H1 (cell line): ENCODE measurements around the gene UFSP2. TPM values are rescaled to one million over a fixed set of nuclear protein-coding genes. Genes with fewer than 3 reads are reported as not detected.

Experiments
- BRCA1 ChIP-seq: IDR thresholded peaks from 2 replicates; pipeline ENCODE4 v1.6.1; 2012; ENCODE audit warnings: low read depth, low read length, improper control_type of control experiment
- CBX5 ChIP-seq: fragments of 300-800, 300-1000 bp; sonication (generic); IDR thresholded peaks from 2 replicates; pipeline ENCODE4 v1.7.1; 2016; ENCODE audit warnings: antibody characterized with exemption, low read length, low read depth
- JUND ChIP-seq: IDR thresholded peaks from 2 replicates; pipeline ENCODE4 v1.6.1; 2011; ENCODE audit warnings: mild to moderate bottlenecking, improper control_type of control experiment, low read length
- polyA plus RNA-seq, 7 experiments: library from polyadenylated mRNA; depleted of rRNA in 3 of 7; stranded (reverse) in 5 of 7; unstranded in 2 of 7; fragments of >200 nt in 5 of 7; fragments of 200-250 nt in 2 of 7; gene quantifications; 1 replicate in 5 of 7; 2 replicates in 1 of 7; 4 replicates in 1 of 7; pipeline versions ENCODE4 v1.2.1 to v1.2.3, GENCODE V29; 2011 to 2013; ENCODE audit warnings: missing spikeins in 2 of 7, mixed read lengths in 2 of 7
- total RNA-seq: library from RNA; stranded (reverse); fragmentation: NEBNext Ultra II Directional; extraction: Animal tissue kit (Norgen Biotek cat#: 25700); gene quantifications from 2 replicates; pipeline ENCODE4 v1.2.1, GENCODE V29; 2021
- TF ChIP-seq, protein P1 (sequence below): fragments of 300-600 bp; sonication (generic); IDR thresholded peaks from 2 replicates; pipeline ENCODE4 v1.7.1; 2012; ENCODE audit warnings: low read length, moderate library complexity, mild to moderate bottlenecking, inconsistent platforms; ENCODE audit not compliant: insufficient replicate concordance
- TF ChIP-seq, protein P2 (sequence below): IDR thresholded peaks from 2 replicates; pipeline ENCODE4 v1.6.1; 2012; ENCODE audit warnings: inconsistent platforms

Gene UFSP2
- total and polyA plus RNA-seq, 2 of the 8 experiments (the other 6 are each of a cell fraction or from before 2014, with no cell fraction given), result 22.9 to 26.0 TPM

DNA sequence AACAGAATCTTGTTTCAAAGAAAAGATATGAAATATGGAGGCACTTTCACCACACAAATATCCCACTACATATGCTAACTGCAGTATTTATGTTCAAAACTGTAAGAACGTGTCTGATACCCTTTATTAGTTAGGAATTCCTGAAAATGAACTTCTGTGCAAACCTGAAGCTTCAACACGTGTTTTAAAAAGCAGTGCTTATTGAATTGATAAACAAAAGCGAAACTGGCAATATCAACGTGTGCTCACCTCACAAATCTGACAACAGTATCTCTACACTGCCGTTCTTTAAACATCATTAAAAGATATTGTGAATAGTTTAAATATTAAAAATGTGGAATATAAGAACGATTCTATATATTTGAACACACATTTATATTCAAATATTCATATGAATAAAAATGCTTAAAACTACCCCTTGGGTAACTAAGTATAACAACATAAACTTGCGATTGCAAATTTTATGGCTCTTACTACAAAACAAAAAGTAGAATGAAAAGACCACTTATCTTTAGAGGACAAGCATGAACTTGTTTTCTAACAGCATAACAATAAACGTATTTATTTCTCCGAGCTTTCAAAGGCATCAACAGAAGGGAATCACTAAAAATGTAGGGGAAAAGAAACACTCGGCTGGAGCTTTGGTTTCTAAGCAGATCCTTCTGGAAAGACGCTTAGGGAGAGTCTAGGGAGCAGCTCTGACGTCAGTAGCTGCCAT is 30.4 kb downstream of the UFSP2 start, which contains the start of gene LRP2BP (continued):
- TF ChIP-seq, protein P1, sequence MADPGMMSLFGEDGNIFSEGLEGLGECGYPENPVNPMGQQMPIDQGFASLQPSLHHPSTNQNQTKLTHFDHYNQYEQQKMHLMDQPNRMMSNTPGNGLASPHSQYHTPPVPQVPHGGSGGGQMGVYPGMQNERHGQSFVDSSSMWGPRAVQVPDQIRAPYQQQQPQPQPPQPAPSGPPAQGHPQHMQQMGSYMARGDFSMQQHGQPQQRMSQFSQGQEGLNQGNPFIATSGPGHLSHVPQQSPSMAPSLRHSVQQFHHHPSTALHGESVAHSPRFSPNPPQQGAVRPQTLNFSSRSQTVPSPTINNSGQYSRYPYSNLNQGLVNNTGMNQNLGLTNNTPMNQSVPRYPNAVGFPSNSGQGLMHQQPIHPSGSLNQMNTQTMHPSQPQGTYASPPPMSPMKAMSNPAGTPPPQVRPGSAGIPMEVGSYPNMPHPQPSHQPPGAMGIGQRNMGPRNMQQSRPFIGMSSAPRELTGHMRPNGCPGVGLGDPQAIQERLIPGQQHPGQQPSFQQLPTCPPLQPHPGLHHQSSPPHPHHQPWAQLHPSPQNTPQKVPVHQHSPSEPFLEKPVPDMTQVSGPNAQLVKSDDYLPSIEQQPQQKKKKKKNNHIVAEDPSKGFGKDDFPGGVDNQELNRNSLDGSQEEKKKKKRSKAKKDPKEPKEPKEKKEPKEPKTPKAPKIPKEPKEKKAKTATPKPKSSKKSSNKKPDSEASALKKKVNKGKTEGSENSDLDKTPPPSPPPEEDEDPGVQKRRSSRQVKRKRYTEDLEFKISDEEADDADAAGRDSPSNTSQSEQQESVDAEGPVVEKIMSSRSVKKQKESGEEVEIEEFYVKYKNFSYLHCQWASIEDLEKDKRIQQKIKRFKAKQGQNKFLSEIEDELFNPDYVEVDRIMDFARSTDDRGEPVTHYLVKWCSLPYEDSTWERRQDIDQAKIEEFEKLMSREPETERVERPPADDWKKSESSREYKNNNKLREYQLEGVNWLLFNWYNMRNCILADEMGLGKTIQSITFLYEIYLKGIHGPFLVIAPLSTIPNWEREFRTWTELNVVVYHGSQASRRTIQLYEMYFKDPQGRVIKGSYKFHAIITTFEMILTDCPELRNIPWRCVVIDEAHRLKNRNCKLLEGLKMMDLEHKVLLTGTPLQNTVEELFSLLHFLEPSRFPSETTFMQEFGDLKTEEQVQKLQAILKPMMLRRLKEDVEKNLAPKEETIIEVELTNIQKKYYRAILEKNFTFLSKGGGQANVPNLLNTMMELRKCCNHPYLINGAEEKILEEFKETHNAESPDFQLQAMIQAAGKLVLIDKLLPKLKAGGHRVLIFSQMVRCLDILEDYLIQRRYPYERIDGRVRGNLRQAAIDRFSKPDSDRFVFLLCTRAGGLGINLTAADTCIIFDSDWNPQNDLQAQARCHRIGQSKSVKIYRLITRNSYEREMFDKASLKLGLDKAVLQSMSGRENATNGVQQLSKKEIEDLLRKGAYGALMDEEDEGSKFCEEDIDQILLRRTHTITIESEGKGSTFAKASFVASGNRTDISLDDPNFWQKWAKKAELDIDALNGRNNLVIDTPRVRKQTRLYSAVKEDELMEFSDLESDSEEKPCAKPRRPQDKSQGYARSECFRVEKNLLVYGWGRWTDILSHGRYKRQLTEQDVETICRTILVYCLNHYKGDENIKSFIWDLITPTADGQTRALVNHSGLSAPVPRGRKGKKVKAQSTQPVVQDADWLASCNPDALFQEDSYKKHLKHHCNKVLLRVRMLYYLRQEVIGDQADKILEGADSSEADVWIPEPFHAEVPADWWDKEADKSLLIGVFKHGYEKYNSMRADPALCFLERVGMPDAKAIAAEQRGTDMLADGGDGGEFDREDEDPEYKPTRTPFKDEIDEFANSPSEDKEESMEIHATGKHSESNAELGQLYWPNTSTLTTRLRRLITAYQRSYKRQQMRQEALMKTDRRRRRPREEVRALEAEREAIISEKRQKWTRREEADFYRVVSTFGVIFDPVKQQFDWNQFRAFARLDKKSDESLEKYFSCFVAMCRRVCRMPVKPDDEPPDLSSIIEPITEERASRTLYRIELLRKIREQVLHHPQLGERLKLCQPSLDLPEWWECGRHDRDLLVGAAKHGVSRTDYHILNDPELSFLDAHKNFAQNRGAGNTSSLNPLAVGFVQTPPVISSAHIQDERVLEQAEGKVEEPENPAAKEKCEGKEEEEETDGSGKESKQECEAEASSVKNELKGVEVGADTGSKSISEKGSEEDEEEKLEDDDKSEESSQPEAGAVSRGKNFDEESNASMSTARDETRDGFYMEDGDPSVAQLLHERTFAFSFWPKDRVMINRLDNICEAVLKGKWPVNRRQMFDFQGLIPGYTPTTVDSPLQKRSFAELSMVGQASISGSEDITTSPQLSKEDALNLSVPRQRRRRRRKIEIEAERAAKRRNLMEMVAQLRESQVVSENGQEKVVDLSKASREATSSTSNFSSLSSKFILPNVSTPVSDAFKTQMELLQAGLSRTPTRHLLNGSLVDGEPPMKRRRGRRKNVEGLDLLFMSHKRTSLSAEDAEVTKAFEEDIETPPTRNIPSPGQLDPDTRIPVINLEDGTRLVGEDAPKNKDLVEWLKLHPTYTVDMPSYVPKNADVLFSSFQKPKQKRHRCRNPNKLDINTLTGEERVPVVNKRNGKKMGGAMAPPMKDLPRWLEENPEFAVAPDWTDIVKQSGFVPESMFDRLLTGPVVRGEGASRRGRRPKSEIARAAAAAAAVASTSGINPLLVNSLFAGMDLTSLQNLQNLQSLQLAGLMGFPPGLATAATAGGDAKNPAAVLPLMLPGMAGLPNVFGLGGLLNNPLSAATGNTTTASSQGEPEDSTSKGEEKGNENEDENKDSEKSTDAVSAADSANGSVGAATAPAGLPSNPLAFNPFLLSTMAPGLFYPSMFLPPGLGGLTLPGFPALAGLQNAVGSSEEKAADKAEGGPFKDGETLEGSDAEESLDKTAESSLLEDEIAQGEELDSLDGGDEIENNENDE, result no peak
- TF ChIP-seq CBX5 (no peak), BRCA1 (no peak), JUND (no peak)
- TF ChIP-seq, protein P2, sequence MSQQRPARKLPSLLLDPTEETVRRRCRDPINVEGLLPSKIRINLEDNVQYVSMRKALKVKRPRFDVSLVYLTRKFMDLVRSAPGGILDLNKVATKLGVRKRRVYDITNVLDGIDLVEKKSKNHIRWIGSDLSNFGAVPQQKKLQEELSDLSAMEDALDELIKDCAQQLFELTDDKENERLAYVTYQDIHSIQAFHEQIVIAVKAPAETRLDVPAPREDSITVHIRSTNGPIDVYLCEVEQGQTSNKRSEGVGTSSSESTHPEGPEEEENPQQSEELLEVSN, result no peak
